ENCODE data around the gene ZNF787. TPM values are rescaled to one million over a fixed set of nuclear protein-coding genes. Genes with fewer than 3 reads are reported as not detected.
A peak's percentile ranks its signal among the peaks of the same experiment; 100 is the strongest.

The ZNF787 gene
- total and polyA plus RNA-seq, 2 donors (not counting 3 experiments of a cell fraction or from before 2014, with no cell fraction given): 11.6 to 32.7 TPM

- no peak for TF ChIP-seq JUN (IDR thresholded peaks at IDR 0.05; ENCODE audit: borderline replicate concordance, insufficient read depth, insufficient read length, low read depth)
- TF ChIP-seq FOS (IDR thresholded peaks at IDR 0.05; ENCODE audit: borderline replicate concordance, insufficient read depth, low read length): no peak
- TF ChIP-seq EZH2 (IDR thresholded peaks at IDR 0.05; ENCODE audit: borderline replicate concordance, low read depth, low read length, severe bottlenecking): no peak
- no peak for TF ChIP-seq POLR2AphosphoS5 (IDR thresholded peaks at IDR 0.05; ENCODE audit: insufficient read depth, low read depth, low read length)
- TF ChIP-seq MAX (IDR thresholded peaks at IDR 0.05; ENCODE audit: insufficient read depth, insufficient read length): no peak
- no peak for TF ChIP-seq CTCF (IDR thresholded peaks at IDR 0.05; ENCODE audit: extremely low read depth in 1 of 2, insufficient read depth in 1 of 2, low read depth in 1 of 2, low read length in 2 of 2)
- no peak for TF ChIP-seq MYC (IDR thresholded peaks at IDR 0.05; ENCODE audit: low read depth, low read length)
- no peak for TF ChIP-seq POLR2A (IDR thresholded peaks at IDR 0.05; ENCODE audit: low read depth, low read length)
- no peak for TF ChIP-seq GATA2 (IDR thresholded peaks at IDR 0.05; ENCODE audit: insufficient read depth, insufficient read length, low read depth, low read length)
- Histone ChIP-seq H3K9ac (replicated peaks; ENCODE audit: extremely low read depth, insufficient read depth, low read length) (peak overlapping the region; percentile 53), H4K20me1 (replicated peaks; ENCODE audit: control insufficient read depth, extremely low read depth, insufficient read depth, low read length) (no peaks in the 10 kb centered on the region), H3K4me3 (replicated peaks in 1 of 3; ENCODE audit: insufficient read depth in 1 of 3, low read depth in 1 of 3, low read length in 3 of 3) (peak overlapping the region; percentile 45 to 73 (median 70)), H2AFZ (ENCODE audit: low read depth, low read length) (no peak overlapping the region), H3K4me1 (ENCODE audit: control insufficient read depth, extremely low read depth, insufficient read depth, low read length) (peaks cover 10% of the 10 kb centered on the region), H3K36me3 (ENCODE audit: control insufficient read depth in 2 of 2, extremely low read depth in 1 of 2, insufficient read depth in 2 of 2, low read length in 2 of 2) (peaks cover 0 to 6% of the 10 kb centered on the region in 2 experiments), H3K9me1 (replicated peaks; ENCODE audit: control insufficient read depth, extremely low read depth, insufficient read depth, low read length) (no peaks in the 10 kb centered on the region), H3K27me3 (ENCODE audit: control insufficient read depth in 2 of 2, insufficient read depth in 2 of 2, low read length in 2 of 2) (no peaks in the 10 kb centered on the region), H3K4me2 (ENCODE audit: insufficient read depth, low read length) (peak overlapping the region; percentile 86), H3K9me3 (replicated peaks; ENCODE audit: control insufficient read depth, insufficient read depth, low read length) (no peaks in the 10 kb centered on the region), H3K27ac (ENCODE audit: insufficient read depth, low read depth, low read length) (no peak overlapping the region), H3K79me2 (ENCODE audit: control insufficient read depth, insufficient read depth, low read length) (peaks cover 22% of the 10 kb centered on the region)
- intact Hi-C loops (cut with micrococcal nuclease) (no loop called here), dilution Hi-C loops (cut with MboI; ENCODE audit: extremely low pct_ligation_motif_present, low sequenced_read_pairs) (no loop called here)
- POLR2A ChIA-PET: no interaction called here
- FAIRE-seq (no peak), DNase-seq (ENCODE audit: low read depth, low spot score) (no peak)
- TSS peak; percentile 58 for BruUV-seq (replicated peaks)
- CTCF ChIA-PET: interaction anchor here (1.0 to 3.1 kb wide), 6 partner anchors 9 to 167 kb away, joined by 3 to 18 read pairs (median 6); no protein-coding TSS in a partner anchor
These were observed 21.1 kb upstream of the ZNF787 start for GRCh38 chr19:56142087-56142787.

Data from endothelial cell of umbilical vein (primary cell).